DMS53 treated with DMSO at 0.1 percent for 48 hours (cell line): ENCODE measurements around the gene HK3.

ENCODE experiments used
- DNase-seq: peaks from one replicate; lab custom pipeline; 2025; ENCODE audit not compliant: unreplicated experiment; lab: John Stamatoyannopoulos, UW

Gene HK3

DNA sequence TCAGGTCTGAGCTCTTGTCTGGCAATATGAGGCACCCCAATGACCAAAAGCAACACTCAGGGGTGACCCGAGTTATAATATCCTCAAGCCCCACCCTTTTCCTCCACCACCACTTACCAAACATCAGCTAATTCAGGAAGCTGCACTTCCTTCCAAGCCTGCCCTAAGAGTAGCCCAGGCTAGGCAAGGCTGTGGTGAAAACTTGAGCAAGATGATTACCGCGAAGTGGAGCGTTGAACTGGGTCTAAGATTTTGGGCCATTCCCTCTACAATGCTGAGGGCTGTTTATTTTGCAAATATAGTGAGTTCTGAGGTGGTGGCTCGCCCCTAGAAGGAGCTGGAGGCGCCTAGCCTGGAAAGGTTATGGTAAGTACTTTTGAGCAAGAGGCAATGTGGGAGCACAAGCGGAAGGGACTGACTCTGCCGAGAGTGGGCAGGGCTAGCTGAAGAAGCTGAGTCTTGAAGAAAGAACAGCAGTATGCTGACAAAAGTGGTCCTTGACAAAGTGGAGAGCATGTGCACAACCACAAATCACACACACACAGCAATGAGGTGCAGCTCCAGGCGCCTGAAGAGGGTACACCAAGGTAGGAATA lies at the start of gene HK3:
Gene HK3, minus strand, starts transcription at position 51 of the 596 bp plus-strand sequence. CDS start 3,187 bp downstream, outside the sequence.
- no peak for DNase-seq

- DNase-seq: no peak
Measured at GRCh38 chr5:176948458-176948857, 49.3 kb upstream of the HK3 start.

- no peak for DNase-seq
Measured at GRCh38 chr5:176947847-176948246, 48.7 kb upstream of the HK3 start.

DNA sequence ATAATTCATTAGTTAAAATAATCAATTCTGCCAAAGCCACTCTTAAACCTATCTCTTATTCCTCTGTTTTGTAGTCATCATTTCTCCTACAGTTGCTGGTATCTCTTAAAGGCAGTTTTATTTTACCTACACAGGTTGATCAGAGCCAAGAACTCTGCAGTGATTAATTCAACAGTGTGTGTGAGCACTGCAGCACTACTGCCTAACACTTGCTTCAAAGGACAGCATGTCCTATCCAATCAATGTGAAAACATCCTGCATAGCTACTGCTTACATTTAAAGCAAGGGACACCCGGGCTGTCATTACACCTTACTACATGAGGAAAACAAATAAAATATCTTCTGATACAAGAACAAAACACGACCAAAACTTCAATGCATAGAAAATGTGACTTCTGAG lies 45.1 kb upstream of the HK3 start:
- DNase-seq: no peak

DNA sequence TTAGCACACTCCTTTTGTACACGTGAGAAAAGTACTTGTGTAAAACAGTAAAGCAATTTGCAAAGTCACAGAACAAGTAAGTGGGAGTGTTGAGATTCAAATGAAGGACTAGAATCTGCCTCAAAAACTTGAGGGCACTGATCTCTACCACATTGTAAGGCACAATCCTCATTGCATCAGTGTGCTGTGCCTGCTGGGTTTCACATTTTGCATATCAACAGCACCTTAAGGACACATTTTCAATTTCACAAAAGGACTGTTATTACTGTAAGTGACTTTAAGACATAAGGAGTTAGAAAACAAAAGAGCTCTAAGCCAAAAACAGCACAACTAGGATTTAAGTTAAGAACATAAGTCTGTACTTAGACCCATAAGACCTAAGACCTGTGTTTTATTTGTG lies 44.7 kb upstream of the HK3 start:
- DNase-seq: no peak

DNA sequence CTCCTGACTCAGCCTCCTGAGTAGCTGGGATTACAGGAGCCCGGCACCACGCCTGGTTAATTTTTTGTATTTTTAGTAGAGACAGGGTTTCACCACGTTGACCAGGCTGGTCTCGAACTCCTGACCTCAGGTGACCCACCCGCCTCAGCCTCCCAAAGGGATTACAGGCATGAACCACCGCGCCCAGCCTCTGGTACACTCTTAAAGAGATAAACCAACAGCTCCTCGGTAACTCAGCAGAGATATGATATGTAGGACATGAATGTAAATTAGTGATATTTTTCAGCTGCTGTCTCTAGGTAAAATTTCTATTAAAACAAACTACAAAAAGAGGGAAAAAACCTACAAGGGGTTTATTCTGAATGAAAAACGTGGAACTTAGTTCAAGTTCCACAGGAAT lies 42.8 kb upstream of the HK3 start:
- DNase-seq: no peak

GRCh38 chr5:176938472-176938871 lies 39.3 kb upstream of the HK3 start:
- no peak for DNase-seq

- DNase-seq: no peak
Measured at GRCh38 chr5:176935017-176935416, 35.9 kb upstream of the HK3 start.

GRCh38 chr5:176934309-176934930 lies 35.3 kb upstream of the HK3 start:
- no peak for DNase-seq

- DNase-seq: no peak
Measured at GRCh38 chr5:176929654-176930053, 30.5 kb upstream of the HK3 start.

GRCh38 chr5:176927562-176927961 lies 28.4 kb upstream of the HK3 start:
- DNase-seq: no peak

DNA sequence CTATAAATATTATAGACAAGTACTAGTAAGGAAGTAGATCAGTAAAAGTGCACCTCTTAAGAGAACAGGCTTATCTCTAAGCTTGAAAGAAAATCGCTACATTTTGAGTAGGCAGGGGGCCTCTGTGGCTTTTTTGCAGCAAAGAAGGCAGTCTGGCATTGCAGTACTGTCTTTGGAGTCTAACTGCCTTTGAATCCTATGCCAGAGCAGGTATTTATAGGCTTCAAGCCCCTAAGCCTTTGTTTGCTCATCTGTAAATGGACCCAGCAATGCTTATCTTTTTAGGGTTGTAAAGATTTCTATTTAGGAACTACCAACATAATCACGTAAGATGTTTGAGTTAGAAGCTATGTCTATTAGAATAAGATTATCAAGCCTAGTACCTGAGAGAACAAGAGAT lies 23.7 kb upstream of the HK3 start:
- no peak for DNase-seq

DNA sequence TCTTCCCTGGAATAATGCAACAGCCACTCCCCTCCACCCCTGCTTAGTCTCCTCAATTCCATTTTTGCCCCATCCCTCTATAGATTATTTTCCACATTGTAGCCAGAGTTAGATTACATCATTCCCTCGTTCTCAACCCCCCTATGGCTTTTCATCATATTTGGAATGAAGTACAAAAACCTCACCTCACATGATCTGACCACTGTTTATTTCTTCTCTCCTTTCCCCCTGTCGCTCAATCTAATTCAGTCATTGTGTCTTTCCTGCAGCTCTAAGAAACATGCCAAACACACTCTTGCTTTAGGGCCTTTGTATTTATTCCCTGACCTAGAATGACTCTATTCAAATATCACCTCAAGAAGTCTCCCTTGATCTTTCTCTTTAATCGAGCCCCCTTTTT lies 22.6 kb upstream of the HK3 start:
- DNase-seq: no peak

GRCh38 chr5:176918613-176919012 lies 19.5 kb upstream of the HK3 start:
- no peak for DNase-seq

GRCh38 chr5:176916337-176916736 lies 17.2 kb upstream of the HK3 start:
- DNase-seq: no peak

DNA sequence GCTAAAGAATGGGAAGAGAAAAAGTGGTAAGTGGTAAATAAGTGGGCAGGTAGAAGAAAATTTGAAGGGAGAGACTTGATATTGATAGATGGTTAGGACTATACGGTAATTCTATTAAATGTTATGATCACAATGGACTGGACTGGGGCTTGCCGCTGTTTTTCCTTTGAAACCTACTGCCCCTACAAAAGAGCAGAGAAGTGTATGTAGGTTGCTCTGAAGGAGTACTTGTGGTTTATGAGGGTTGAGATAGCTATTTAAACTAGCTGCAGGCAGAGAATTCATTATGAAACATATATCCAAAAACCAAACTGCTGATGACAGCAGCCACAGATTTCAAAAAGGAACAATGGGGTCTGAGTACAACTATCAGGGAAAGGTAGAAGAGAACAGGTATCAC lies 16.8 kb upstream of the HK3 start:
- no peak for DNase-seq

GRCh38 chr5:176912115-176912514 lies 13.0 kb upstream of the HK3 start:
- no peak for DNase-seq

- no peak for DNase-seq
Measured at GRCh38 chr5:176908675-176909368, 9.7 kb upstream of the HK3 start.

GRCh38 chr5:176906796-176907195 lies 7.7 kb upstream of the HK3 start:
- no peak for DNase-seq

- no peak for DNase-seq
Measured at GRCh38 chr5:176906126-176906525, 7.0 kb upstream of the HK3 start.

DNA sequence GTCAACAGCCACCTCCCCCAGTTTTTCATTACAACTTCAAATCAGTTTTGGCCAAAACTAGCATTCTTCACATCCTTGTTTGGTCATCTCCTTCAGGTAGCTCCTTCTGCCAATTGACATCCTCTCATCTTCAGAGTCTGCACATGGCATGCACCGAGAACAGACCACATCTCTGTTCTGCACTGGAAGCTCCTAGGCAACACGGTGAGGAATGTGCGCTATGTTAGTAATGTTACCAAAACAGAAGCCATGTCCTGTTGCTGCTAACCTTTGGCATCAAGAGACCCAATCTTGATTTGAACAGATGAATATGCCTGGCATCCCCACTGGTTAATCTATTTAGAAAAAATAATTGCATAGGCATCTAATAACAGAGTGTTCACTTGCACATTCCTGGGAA lies 5.1 kb upstream of the HK3 start:
- DNase-seq: no peak

DNA sequence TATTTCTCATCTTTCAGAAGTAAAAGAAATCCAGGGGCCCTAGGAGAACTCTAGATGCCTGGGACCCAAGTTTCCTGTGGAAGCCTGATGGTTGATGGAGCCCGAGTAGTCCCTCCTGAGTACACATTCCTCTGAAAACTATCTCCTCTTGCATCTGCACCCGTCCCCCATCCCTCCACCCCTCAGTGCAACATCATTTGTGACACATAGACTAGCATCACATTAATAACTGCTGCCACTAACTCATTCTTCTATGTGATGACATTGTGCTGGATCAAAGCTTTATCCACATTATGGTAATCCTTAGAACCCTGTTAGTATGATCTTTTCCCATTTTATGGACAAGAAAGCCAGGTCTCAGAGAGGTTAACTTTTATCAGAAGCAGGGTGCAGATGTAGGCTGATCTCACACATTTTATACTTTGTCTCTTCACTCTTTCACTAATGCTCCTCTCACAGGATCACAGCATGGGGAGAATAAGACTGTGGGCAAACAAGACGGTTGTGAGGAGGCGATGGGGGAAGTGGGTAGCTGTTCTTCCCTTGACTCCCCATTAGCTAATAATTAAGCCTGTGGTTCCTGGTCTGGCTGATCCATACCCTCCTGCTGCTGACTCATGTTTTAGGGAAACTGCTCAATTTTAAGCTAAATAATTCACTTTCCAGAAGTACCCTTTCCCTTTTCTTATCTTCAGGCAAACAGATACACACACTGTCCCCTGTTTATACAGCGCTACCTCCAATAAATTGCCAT lies 3.9 kb upstream of the HK3 start:
- no peak for DNase-seq
